ENCODE measurements around the gene GLS.

DNA sequence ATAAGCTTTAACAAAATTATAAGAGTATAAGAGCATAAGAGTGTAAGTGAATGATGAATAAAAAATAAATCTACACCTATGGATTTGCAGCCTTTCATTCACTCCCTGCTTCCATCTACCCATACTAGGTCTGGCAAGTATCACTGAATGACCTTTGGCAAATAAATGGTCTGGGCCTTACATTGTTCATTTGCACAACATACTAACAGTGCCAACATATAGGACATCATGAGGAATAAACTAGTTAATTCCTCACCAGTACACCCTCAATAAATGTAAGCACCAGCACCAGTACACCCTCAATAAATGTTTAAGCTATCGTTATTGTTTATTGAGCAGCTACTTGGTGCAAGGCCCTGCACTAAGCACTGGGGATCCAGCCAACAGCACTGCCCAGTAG, 106.5 kb downstream of the GLS start:
- TF ChIP-seq, protein P1, sequence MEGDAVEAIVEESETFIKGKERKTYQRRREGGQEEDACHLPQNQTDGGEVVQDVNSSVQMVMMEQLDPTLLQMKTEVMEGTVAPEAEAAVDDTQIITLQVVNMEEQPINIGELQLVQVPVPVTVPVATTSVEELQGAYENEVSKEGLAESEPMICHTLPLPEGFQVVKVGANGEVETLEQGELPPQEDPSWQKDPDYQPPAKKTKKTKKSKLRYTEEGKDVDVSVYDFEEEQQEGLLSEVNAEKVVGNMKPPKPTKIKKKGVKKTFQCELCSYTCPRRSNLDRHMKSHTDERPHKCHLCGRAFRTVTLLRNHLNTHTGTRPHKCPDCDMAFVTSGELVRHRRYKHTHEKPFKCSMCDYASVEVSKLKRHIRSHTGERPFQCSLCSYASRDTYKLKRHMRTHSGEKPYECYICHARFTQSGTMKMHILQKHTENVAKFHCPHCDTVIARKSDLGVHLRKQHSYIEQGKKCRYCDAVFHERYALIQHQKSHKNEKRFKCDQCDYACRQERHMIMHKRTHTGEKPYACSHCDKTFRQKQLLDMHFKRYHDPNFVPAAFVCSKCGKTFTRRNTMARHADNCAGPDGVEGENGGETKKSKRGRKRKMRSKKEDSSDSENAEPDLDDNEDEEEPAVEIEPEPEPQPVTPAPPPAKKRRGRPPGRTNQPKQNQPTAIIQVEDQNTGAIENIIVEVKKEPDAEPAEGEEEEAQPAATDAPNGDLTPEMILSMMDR (IDR thresholded peaks at IDR 0.05), result no peak
- no peak for TF ChIP-seq POLR2A (IDR thresholded peaks at IDR 0.05)
- no peak for TF ChIP-seq POLR2AphosphoS5 (IDR thresholded peaks at IDR 0.05)
